T-cell (primary cell): Measurements from ENCODE around the gene ANKRD16. TPM values are rescaled to one million over a fixed set of nuclear protein-coding genes. Genes with fewer than 3 reads are reported as not detected.

Experiments
- ATAC-seq, 4 experiments: fragments of 200-7000 bp in 3 of 4; fragments of 150-1000 bp in 1 of 4; cut with Tn5 transposase; replicated peaks in 1 of 4; 1 replicate in 3 of 4; 2 replicates in 1 of 4; pipeline ENCODE4 v1.10.0; 2021; ENCODE audit warnings: moderate library complexity in 3 of 4, mild to moderate bottlenecking in 2 of 4, moderate number of reproducible peaks in 1 of 4
- CTCF ChIA-PET, 2 donors: fragments of 300-600 bp; sonication (Branson Sonifier 250); formaldehyde crosslinking; loops; one replicate each; lab custom pipeline; 2022; ENCODE audit warnings: antibody characterized with exemption in 2 of 2; lab: Charles Lee
- POLR2A ChIA-PET, 2 donors: fragments of 300-600 bp; sonication (Branson Sonifier 250); formaldehyde crosslinking; loops; one replicate each; lab custom pipeline; 2022; ENCODE audit warnings: antibody characterized with exemption in 2 of 2; lab: Charles Lee
- DNase-seq, 35 experiments: peaks; one replicate each; pipeline versions ENCODE4 v3.0.0 to v3.0.0-alpha.2; 2013 to 2023
- H3K27ac ChIP-seq: one replicate; pipeline ENCODE4 v1.5.1; 2013; ENCODE audit warnings: low read length
- H3K27me3 ChIP-seq, 2 experiments: replicated peaks in 1 of 2; 1 replicate in 1 of 2; 2 replicates in 1 of 2; pipeline versions ENCODE4 v1.6.1 to v1.7.0; 2013; ENCODE audit warnings: low read length in 1 of 2, mixed read lengths in 1 of 2; ENCODE audit not compliant: control insufficient read depth in 2 of 2, insufficient read depth in 2 of 2; ENCODE audit errors: extremely low read depth in 1 of 2
- H3K36me3 ChIP-seq, 2 donors: 1 replicate in 1 of 2; 2 replicates in 1 of 2; pipeline versions ENCODE4 v1.6.1 to v1.7.0; 2013; ENCODE audit warnings: low read length in 1 of 2; ENCODE audit not compliant: control insufficient read depth in 2 of 2, insufficient read depth in 1 of 2; ENCODE audit errors: extremely low read depth in 1 of 2
- H3K4me1 ChIP-seq, 2 experiments: 1 replicate in 1 of 2; 2 replicates in 1 of 2; pipeline versions ENCODE4 v1.6.1 to v1.7.0; 2013; ENCODE audit warnings: low read length in 2 of 2, mixed read lengths in 1 of 2; ENCODE audit not compliant: insufficient read depth in 2 of 2, control insufficient read depth in 1 of 2; ENCODE audit errors: extremely low read depth in 1 of 2
- H3K4me3 ChIP-seq, 2 donors: 1 replicate in 1 of 2; 2 replicates in 1 of 2; pipeline versions ENCODE4 v1.5.1 to v1.7.0; 2013; ENCODE audit warnings: mild to moderate bottlenecking in 2 of 2, low read length in 1 of 2, moderate library complexity in 1 of 2; ENCODE audit not compliant: control insufficient read depth in 1 of 2; ENCODE audit errors: extremely low read depth in 1 of 2
- H3K9me3 ChIP-seq: 2 replicates; pipeline ENCODE4 v1.7.0; 2013
- H3K27ac Mint-ChIP-seq, 2 donors: one replicate each; pipeline ENCODE4 v1.8.0; 2020 to 2021; ENCODE audit warnings: mild to moderate bottlenecking in 2 of 2, mixed read lengths in 2 of 2
- H3K27me3 Mint-ChIP-seq, 2 donors: one replicate each; pipeline ENCODE4 v1.8.0; 2021 to 2022; ENCODE audit warnings: mixed read lengths in 2 of 2
- H3K36me3 Mint-ChIP-seq: one replicate; pipeline ENCODE4 v1.8.0; 2021; ENCODE audit warnings: mixed read lengths
- H3K4me1 Mint-ChIP-seq, 3 donors: one replicate each; pipeline ENCODE4 v1.8.0; 2020 to 2022; ENCODE audit warnings: mixed read lengths in 3 of 3, mild to moderate bottlenecking in 1 of 3
- H3K4me3 Mint-ChIP-seq, 3 donors: one replicate each; pipeline ENCODE4 v1.8.0; 2020 to 2022; ENCODE audit warnings: mild to moderate bottlenecking in 3 of 3, mixed read lengths in 3 of 3, moderate library complexity in 3 of 3
- H3K9me3 Mint-ChIP-seq, 3 donors: one replicate each; pipeline ENCODE4 v1.8.0; 2020 to 2022; ENCODE audit warnings: mixed read lengths in 3 of 3
- WGBS: methylation state at CpG from one replicate; pipeline ENCODE4 v1.1.5; 2013; ENCODE audit warnings: missing lambda C conversion rate; ENCODE audit not compliant: insufficient coverage; 5-methylcytosine and 5-hydroxymethylcytosine counted together
- total RNA-seq, 35 experiments: library from RNA in 6 of 35; stranded (reverse) in 6 of 35; fragments of 120-200 nt in 1 of 35; gene quantifications; one replicate each; pipeline versions ENCODE4 v1.2.1 to v1.2.4 and lab custom pipeline; 2013 to 2026

The ANKRD16 gene
- total RNA-seq, 5 donors from 2014 or later (not counting 1 experiment from before 2014, with no cell fraction given) = 4.7 to 11.5 (median 9.1) TPM

GRCh38 chr10:5818894-5819293, 70.8 kb downstream of the ANKRD16 start:
- ATAC-seq = no peak
- H3K36me3 Mint-ChIP-seq = no peaks in the 10 kb centered on the region
- DNase-seq = no peak
- H3K4me3 Mint-ChIP-seq = no peak overlapping the region
- H3K27ac ChIP-seq = no peak overlapping the region
- ChIA-PET CTCF (no interaction called here), POLR2A (interaction anchor here (0.5 to 1.1 kb wide), 3 partner anchors 8 to 225 kb away, joined by 3 to 4 read pairs (median 4); no protein-coding TSS in a partner anchor)
- H3K4me1 Mint-ChIP-seq = peaks cover 21 to 34% (median 27%) of the 10 kb centered on the region in 3 donors
- H3K36me3 ChIP-seq = no peaks in the 10 kb centered on the region
- H3K27me3 Mint-ChIP-seq = no peaks in the 10 kb centered on the region
- peaks cover 11 to 16% of the 10 kb centered on the region in 2 experiments for H3K4me1 ChIP-seq
- H3K9me3 Mint-ChIP-seq = peaks cover 0 to 5% (median 0%) of the 10 kb centered on the region in 3 donors
- no peaks in the 10 kb centered on the region for H3K9me3 ChIP-seq
- no peak overlapping the region for H3K27ac Mint-ChIP-seq
- no peaks in the 10 kb centered on the region for H3K27me3 ChIP-seq
- WGBS = 100% methylated on average over 5 of the region's 6 CpGs
- H3K4me3 ChIP-seq = no peak overlapping the region

DNA sequence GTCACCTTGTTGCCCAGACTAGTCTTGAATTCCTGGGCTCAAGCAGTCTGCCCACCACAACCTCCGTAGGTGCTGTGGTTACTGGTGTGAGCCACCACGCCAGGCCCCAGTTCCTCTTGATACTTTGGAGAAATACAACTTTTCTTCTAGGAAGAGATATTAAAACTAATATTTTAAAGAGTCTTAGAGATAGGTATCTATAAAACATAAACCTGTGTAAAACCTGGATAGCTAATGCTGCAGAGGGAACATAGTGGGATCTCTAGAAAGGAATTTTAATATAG, 71.7 kb downstream of the ANKRD16 start:
- H3K36me3 ChIP-seq = no peaks in the 10 kb centered on the region
- H3K27me3 ChIP-seq = no peaks in the 10 kb centered on the region
- CTCF ChIA-PET = interaction anchor here in 1 of 2 donors (0.8 to 1.0 kb wide), 2 partner anchors 8 to 11 kb away, joined by 3 to 7 read pairs; no protein-coding TSS in a partner anchor
- H3K4me3 ChIP-seq = no peak overlapping the region
- ATAC-seq (no peak), DNase-seq (no peak)
- no peak overlapping the region for H3K27ac ChIP-seq
- Mint-ChIP-seq H3K27ac (peak overlapping the region; percentile 55 to 90), H3K36me3 (no peaks in the 10 kb centered on the region), H3K9me3 (peaks cover 0 to 5% (median 0%) of the 10 kb centered on the region in 3 donors), H3K4me1 (peaks cover 21 to 34% (median 27%) of the 10 kb centered on the region in 3 donors), H3K4me3 (no peak overlapping the region), H3K27me3 (no peaks in the 10 kb centered on the region)
- peaks cover 11 to 16% of the 10 kb centered on the region in 2 experiments for H3K4me1 ChIP-seq
- H3K9me3 ChIP-seq = no peaks in the 10 kb centered on the region
- WGBS = no CpG with 5 or more reads among the region's 2 CpGs
- POLR2A ChIA-PET = interaction anchor here in 1 of 2 donors (1.1 kb wide), 1 partner anchor 9 kb away, joined by 4 read pairs; no protein-coding TSS in a partner anchor

DNA sequence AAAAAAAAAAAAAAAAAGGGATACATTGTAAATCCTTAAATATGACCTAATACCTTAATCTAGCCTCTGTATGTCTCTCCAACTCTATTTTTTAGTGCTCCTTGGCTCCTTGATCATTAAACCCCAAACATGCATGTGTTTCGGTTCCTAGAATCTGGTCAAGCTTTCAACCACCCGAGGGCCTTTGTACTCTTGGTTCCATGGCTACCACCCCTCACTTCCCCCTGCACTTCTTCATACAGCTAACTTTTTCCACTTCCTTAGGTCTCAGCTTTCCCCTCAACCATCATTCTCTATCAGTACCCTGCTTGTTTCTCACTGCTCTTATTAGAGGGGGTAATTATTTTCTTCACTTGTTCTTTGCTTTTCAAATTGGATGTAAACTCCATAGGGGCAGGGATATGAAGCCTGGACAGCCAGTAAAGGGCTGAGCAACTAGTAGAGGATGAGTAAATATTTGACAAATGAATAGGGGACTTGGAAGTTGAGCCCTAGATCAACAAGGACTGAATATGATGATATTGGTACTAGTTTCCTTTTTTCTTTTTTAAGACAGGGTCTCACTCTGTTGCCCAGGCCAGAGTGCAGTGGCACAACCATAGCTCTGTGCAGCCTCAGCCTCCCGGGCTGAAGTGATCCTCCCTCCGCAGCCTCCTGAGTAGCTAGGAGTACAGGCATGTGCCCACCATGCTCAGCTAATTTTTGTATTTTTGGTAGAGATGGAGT, 72.2 kb downstream of the ANKRD16 start:
- H3K4me1 ChIP-seq = peaks cover 11 to 18% of the 10 kb centered on the region in 2 experiments
- no peaks in the 10 kb centered on the region for H3K27me3 Mint-ChIP-seq
- H3K9me3 ChIP-seq = no peaks in the 10 kb centered on the region
- H3K4me3 ChIP-seq = no peak overlapping the region
- peak overlapping the region; percentile 66 to 90 for H3K27ac Mint-ChIP-seq
- no peaks in the 10 kb centered on the region for H3K36me3 ChIP-seq
- no peak for DNase-seq
- ATAC-seq = no peak
- CTCF ChIA-PET = interaction anchor here (0.7 to 1.0 kb wide), 3 partner anchors 8 to 784 kb away, joined by 3 to 10 read pairs (median 7); no protein-coding TSS in a partner anchor
- peaks cover 21 to 34% (median 27%) of the 10 kb centered on the region in 3 donors for H3K4me1 Mint-ChIP-seq
- H3K27ac ChIP-seq = no peak overlapping the region
- H3K4me3 Mint-ChIP-seq = peak overlapping the region in 1 of 3 donors; percentile 6
- H3K9me3 Mint-ChIP-seq = peaks cover 0 to 5% (median 0%) of the 10 kb centered on the region in 3 donors
- POLR2A ChIA-PET = interaction anchor here in 1 of 2 donors (0.6 kb wide), 1 partner anchor 123 kb away, joined by 3 read pairs; no protein-coding TSS in a partner anchor
- no peaks in the 10 kb centered on the region for H3K27me3 ChIP-seq
- no peaks in the 10 kb centered on the region for H3K36me3 Mint-ChIP-seq
- 67% methylated on average over 4 of the region's 4 CpGs for WGBS

DNA sequence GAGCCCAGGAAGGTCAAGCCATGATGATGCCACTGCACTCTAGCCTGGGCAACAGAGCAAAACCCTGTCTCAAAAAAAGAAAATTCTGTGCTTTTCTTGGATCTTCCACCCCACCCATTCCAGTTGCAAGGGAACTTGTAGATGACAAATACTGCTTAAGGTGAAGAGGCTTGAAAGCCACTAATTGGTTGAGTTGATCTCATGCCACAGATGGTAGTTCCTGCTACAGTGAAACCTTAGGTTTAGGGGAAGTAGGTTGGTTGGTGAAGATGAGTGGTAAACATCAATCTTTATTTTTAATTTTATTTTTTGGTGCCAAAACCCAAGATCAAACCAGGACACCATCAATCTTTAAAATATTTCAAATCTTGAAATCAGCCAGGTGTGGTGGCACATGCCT, 73.5 kb downstream of the ANKRD16 start:
- no peaks in the 10 kb centered on the region for H3K36me3 Mint-ChIP-seq
- ChIA-PET POLR2A (no interaction called here), CTCF (interaction anchor here in 1 of 2 donors (0.7 kb wide), 1 partner anchor 21 kb away, joined by 3 read pairs; no protein-coding TSS in a partner anchor)
- peaks cover 0 to 5% (median 0%) of the 10 kb centered on the region in 3 donors for H3K9me3 Mint-ChIP-seq
- Histone ChIP-seq H3K9me3 (no peaks in the 10 kb centered on the region), H3K36me3 (no peaks in the 10 kb centered on the region), H3K4me1 (peaks cover 21 to 24% of the 10 kb centered on the region in 2 experiments), H3K27ac (peak overlapping the region; percentile 51), H3K27me3 (no peaks in the 10 kb centered on the region), H3K4me3 (no peak overlapping the region)
- DNase-seq (no peak), ATAC-seq (no peak)
- no peak overlapping the region for H3K4me3 Mint-ChIP-seq
- no peaks in the 10 kb centered on the region for H3K27me3 Mint-ChIP-seq
- H3K4me1 Mint-ChIP-seq = peaks cover 33 to 46% (median 40%) of the 10 kb centered on the region in 3 donors
- H3K27ac Mint-ChIP-seq = peak overlapping the region; percentile 76 to 91

GRCh38 chr10:5814110-5815107, 75.3 kb downstream of the ANKRD16 start:
- ChIA-PET CTCF (interaction anchor here (0.5 to 1.5 kb wide), 5 partner anchors 9 to 680 kb away, joined by 3 to 7 read pairs (median 3); no protein-coding TSS in a partner anchor), POLR2A (interaction anchor here (0.5 to 1.3 kb wide), 4 partner anchors 9 to 1604 kb away, joined by 3 to 12 read pairs (median 4); no protein-coding TSS in a partner anchor)
- no peaks in the 10 kb centered on the region for H3K36me3 Mint-ChIP-seq
- ATAC-seq (no peak), DNase-seq (no peak)
- peaks cover 0 to 5% (median 0%) of the 10 kb centered on the region in 3 donors for H3K9me3 Mint-ChIP-seq
- no peaks in the 10 kb centered on the region for H3K27me3 ChIP-seq
- peaks cover 24 to 33% of the 10 kb centered on the region in 2 experiments for H3K4me1 ChIP-seq
- H3K27ac Mint-ChIP-seq = peak overlapping the region; percentile 91 to 94
- H3K27me3 Mint-ChIP-seq = no peaks in the 10 kb centered on the region
- peak overlapping the region; percentile 79 to 87 for H3K4me3 ChIP-seq
- H3K27ac ChIP-seq = peak overlapping the region; percentile 94
- peak overlapping the region; percentile 85 to 98 (median 90) for H3K4me3 Mint-ChIP-seq
- 24% methylated on average over 7 of the region's 12 CpGs for WGBS
- peaks cover 50 to 60% (median 58%) of the 10 kb centered on the region in 3 donors for H3K4me1 Mint-ChIP-seq
- H3K9me3 ChIP-seq = no peaks in the 10 kb centered on the region
- no peaks in the 10 kb centered on the region for H3K36me3 ChIP-seq
